Upper lobe of left lung (tissue), 6 donors: Measurements from ENCODE around the gene EVA1A. TPM values are rescaled to one million over a fixed set of nuclear protein-coding genes. Genes with fewer than 3 reads are reported as not detected.

Source experiments
- ATAC-seq, 2 donors: fragments of 200-7000 bp; cut with Tn5 transposase; one replicate each; pipeline ENCODE4 v1.9.1; 2022; ENCODE audit warnings: mild to moderate bottlenecking in 2 of 2, moderate library complexity in 2 of 2; ENCODE audit not compliant: low FRiP score in 2 of 2
- DNase-seq, 2 donors: peaks; one replicate each; pipeline ENCODE4 v3.0.0-alpha.2; 2019 to 2020
- H3K27ac ChIP-seq, 4 donors: fragments of 200-600 bp; sonication (generic); one replicate each; pipeline ENCODE4 v1.5.1; 2016 to 2019
- H3K27me3 ChIP-seq, 4 donors: fragments of 200-600 bp; sonication (generic); one replicate each; pipeline ENCODE4 v1.5.1; 2017 to 2019
- H3K36me3 ChIP-seq, 4 donors: fragments of 200-600 bp; sonication (generic); one replicate each; pipeline ENCODE4 v1.5.1; 2016 to 2019
- H3K4me1 ChIP-seq, 4 donors: fragments of 200-600 bp; sonication (generic); one replicate each; pipeline ENCODE4 v1.5.1; 2018 to 2019
- H3K4me3 ChIP-seq, 4 donors: fragments of 200-600 bp; sonication (generic); one replicate each; pipeline ENCODE4 v1.5.1; 2017 to 2019; ENCODE audit warnings: mild to moderate bottlenecking in 2 of 4, moderate library complexity in 1 of 4
- H3K9me3 ChIP-seq, 4 donors: fragments of 200-600 bp; sonication (generic); one replicate each; pipeline ENCODE4 v1.5.1; 2018 to 2019
- EP300 ChIP-seq, 4 donors: sonication (generic); formaldehyde crosslinking; IDR thresholded peaks; one replicate each; pipeline ENCODE4 v1.5.1; 2017; ENCODE audit warnings: antibody characterized with exemption in 4 of 4, control low read depth in 2 of 4
- POLR2A ChIP-seq, 4 donors: fragments of 450-650 bp; IDR thresholded peaks; one replicate each; pipeline ENCODE4 v1.5.1; 2016 to 2017; ENCODE audit warnings: antibody characterized with exemption in 4 of 4, mild to moderate bottlenecking in 2 of 4
- POLR2AphosphoS5 ChIP-seq, 2 donors: sonication (generic); formaldehyde crosslinking; IDR thresholded peaks; one replicate each; pipeline ENCODE4 v1.5.1; 2017; ENCODE audit warnings: antibody characterized with exemption in 2 of 2
- WGBS, 2 donors: methylation state at CpG; one replicate each; pipeline ENCODE4 v1.1.5; 2017 to 2018; 5-methylcytosine and 5-hydroxymethylcytosine counted together
- total RNA-seq, 6 donors: library from RNA; depleted of rRNA in 4 of 6; stranded (reverse); fragments of >200 nt in 4 of 6; gene quantifications; one replicate each; pipeline versions ENCODE4 v1.1.0 to v1.2.1, GENCODE V29; 2016 to 2021
- TF ChIP-seq, protein P1 (sequence below), 6 experiments: fragments of 450-650 bp in 4 of 6; fragments of 200-600 bp in 2 of 6; sonication (generic) in 2 of 6; IDR thresholded peaks; one replicate each; pipeline ENCODE4 v1.5.1; 2016 to 2019; ENCODE audit warnings: antibody characterized with exemption in 6 of 6
- donor health status: DM: no; HTN: no; CAD: no; lungs with moderate emphysema.
- donor health status: DM: no; HTN: yes; CAD: no; lungs with severe emphysema.

Gene EVA1A
- total RNA-seq, 6 donors from 2014 or later = 30.4 to 96.9 (median 55.0) TPM

DNA sequence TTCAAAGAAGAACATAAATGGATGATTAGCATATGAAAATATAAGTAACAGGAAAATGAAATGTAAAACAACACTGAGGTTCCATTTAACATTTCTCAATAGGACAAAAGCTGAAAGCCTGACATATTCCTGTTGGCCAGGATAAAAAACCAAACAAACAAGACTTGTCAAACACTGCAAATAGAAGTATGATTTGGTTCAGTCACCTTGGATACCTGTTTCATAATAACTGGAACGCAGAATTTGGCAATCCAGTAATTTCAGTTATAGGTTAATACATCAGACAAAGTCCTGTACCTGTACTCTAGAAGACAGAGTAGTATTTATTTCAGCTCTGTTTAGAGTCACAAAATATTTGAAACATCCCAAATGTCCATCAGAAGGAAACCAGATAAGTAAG, 16.5 kb upstream of the EVA1A start:
- no peaks in the 10 kb centered on the region for H3K9me3 ChIP-seq
- no peak overlapping the region for H3K4me3 ChIP-seq
- WGBS, 2 donors = 56 to 58% methylated on average over 1 of the region's 1 CpG
- TF ChIP-seq EP300 (IDR thresholded peaks at IDR 0.05) = no peak
- TF ChIP-seq POLR2AphosphoS5 (IDR thresholded peaks at IDR 0.05) = no peak
- TF ChIP-seq POLR2A (IDR thresholded peaks at IDR 0.05) = no peak
- TF ChIP-seq, protein P1, sequence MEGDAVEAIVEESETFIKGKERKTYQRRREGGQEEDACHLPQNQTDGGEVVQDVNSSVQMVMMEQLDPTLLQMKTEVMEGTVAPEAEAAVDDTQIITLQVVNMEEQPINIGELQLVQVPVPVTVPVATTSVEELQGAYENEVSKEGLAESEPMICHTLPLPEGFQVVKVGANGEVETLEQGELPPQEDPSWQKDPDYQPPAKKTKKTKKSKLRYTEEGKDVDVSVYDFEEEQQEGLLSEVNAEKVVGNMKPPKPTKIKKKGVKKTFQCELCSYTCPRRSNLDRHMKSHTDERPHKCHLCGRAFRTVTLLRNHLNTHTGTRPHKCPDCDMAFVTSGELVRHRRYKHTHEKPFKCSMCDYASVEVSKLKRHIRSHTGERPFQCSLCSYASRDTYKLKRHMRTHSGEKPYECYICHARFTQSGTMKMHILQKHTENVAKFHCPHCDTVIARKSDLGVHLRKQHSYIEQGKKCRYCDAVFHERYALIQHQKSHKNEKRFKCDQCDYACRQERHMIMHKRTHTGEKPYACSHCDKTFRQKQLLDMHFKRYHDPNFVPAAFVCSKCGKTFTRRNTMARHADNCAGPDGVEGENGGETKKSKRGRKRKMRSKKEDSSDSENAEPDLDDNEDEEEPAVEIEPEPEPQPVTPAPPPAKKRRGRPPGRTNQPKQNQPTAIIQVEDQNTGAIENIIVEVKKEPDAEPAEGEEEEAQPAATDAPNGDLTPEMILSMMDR (IDR thresholded peaks at IDR 0.05) = no peak
- DNase-seq (no peak), ATAC-seq (peak; percentile 11 to 38)
- no peak overlapping the region for H3K27ac ChIP-seq
- peaks cover 0 to 1% (median 0%) of the 10 kb centered on the region in 4 donors for H3K4me1 ChIP-seq
- H3K27me3 ChIP-seq = no peaks in the 10 kb centered on the region
- H3K36me3 ChIP-seq = no peaks in the 10 kb centered on the region

DNA sequence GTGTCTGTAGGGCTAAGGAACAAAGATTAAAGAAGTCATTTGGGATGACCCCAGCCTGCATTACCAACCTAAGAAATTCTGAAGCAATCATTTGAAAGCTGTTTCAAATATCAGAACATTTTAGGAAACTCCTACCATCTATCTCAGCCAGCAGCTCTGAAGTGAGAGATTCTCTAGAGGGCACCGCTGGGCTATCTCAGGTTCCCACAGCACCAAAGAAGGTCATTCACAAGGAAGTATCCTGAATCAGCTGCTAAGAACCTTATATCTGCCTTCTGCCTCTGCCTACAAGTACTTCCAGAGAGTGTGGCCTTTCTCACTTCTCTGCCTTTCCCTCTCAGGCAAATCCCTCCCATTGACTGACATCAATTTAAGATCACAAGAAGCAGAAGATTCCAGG, 13.4 kb upstream of the EVA1A start:
- TF ChIP-seq EP300 (IDR thresholded peaks at IDR 0.05) (no peak), POLR2AphosphoS5 (IDR thresholded peaks at IDR 0.05) (no peak), POLR2A (IDR thresholded peaks at IDR 0.05) (no peak)
- TF ChIP-seq, protein P1 (IDR thresholded peaks at IDR 0.05) = no peak
- no peak for ATAC-seq
- Histone ChIP-seq H3K4me3 (no peak overlapping the region), H3K36me3 (no peaks in the 10 kb centered on the region), H3K27me3 (no peaks in the 10 kb centered on the region), H3K27ac (peak overlapping the region in 1 of 4 donors; percentile 7), H3K4me1 (peaks cover 0 to 8% (median 3%) of the 10 kb centered on the region in 4 donors), H3K9me3 (no peaks in the 10 kb centered on the region)
- WGBS, 2 donors = 82 to 91% methylated on average over 1 of the region's 1 CpG
- no peak for DNase-seq

DNA sequence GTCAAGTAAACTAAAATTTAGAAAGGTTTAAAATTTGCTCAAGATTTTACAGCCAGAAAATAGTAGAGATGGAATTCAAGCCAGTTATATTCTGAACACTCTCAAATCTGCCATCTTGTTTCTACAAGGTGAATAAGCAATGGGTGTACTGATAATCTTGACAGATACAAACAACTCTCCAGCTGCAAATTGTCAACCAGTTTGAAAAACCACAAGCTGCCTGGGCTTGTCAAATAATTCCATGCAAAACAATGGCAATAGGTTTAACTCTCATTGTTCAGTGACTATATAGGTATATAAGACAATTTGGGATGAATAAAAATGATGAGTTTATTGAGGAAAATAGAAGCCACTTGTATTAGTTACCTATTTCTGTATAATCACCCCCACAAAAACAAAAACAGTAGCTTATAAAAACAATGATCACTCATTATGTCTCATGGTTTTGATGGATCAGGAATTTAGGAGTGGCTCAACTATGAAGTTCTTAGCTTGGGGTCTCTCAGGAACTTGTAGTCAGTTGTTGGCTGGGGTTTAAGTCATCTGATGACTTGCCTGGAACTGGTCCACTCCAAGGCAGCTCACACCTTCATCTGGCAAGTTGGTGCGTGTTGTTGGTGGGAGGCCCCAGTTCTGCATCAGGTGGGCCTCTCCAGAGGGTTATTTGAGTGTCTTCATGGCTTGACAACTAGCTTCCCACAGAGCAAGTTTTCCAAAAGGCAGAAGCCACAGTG, 12.6 kb upstream of the EVA1A start:
- Histone ChIP-seq H3K27ac (peak overlapping the region in 1 of 4 donors; percentile 7), H3K4me1 (peaks cover 0 to 8% (median 3%) of the 10 kb centered on the region in 4 donors), H3K4me3 (no peak overlapping the region), H3K9me3 (no peaks in the 10 kb centered on the region), H3K27me3 (no peaks in the 10 kb centered on the region), H3K36me3 (no peaks in the 10 kb centered on the region)
- ATAC-seq = no peak
- 86 to 90% methylated on average over 1 of the region's 1 CpG for WGBS, 2 donors
- TF ChIP-seq EP300 (IDR thresholded peaks at IDR 0.05) = no peak
- TF ChIP-seq POLR2AphosphoS5 (IDR thresholded peaks at IDR 0.05) = no peak
- no peak for TF ChIP-seq POLR2A (IDR thresholded peaks at IDR 0.05)
- TF ChIP-seq, protein P1 (IDR thresholded peaks at IDR 0.05) = no peak
- DNase-seq = no peak

DNA sequence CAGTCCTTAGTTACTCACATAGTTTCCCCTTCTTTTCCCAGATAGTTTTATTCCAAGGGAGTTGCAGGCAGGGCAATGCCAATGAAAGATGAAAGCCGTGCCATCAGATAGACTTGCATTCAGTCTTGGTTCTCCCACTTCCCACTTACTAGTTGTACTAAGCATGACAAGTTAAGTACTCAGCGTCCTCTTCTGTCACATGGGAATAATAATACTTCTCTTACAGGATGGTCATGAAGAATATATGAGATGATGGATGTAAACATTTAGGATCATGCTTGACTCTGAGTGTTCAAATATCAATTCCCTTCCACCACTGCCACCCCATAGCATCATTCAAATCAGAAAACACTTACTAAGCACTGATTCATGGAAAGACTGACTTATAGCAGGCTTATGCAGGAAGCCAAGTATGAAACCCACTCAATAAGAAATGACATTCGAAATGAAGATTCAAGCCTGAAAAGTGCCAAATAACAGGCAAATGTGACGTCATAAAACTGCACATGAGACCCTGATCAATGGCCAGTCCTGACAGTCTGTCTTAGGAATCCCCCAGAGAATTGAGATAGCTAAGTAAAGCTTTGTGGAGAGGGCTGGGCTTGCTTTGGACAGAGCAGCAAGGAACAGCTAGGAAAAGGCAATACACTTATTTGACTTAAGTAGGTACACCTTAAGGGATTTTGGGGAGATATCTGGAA, 11.1 kb upstream of the EVA1A start:
- peak overlapping the region; percentile 2 to 47 (median 12) for H3K27ac ChIP-seq
- no peaks in the 10 kb centered on the region for H3K27me3 ChIP-seq
- DNase-seq = no peak
- no peaks in the 10 kb centered on the region for H3K36me3 ChIP-seq
- TF ChIP-seq POLR2AphosphoS5 (IDR thresholded peaks at IDR 0.05) (no peak), POLR2A (IDR thresholded peaks at IDR 0.05) (no peak), EP300 (IDR thresholded peaks at IDR 0.05) (no peak)
- TF ChIP-seq, protein P1 (IDR thresholded peaks at IDR 0.05) = no peak
- ATAC-seq = no peak
- WGBS, 2 donors = 59 to 60% methylated on average over 4 of the region's 4 CpGs
- no peaks in the 10 kb centered on the region for H3K9me3 ChIP-seq
- peaks cover 0 to 8% (median 3%) of the 10 kb centered on the region in 4 donors for H3K4me1 ChIP-seq
- no peak overlapping the region for H3K4me3 ChIP-seq
